HG03097 (cell line): ENCODE measurements around the gene SPC25.
"Not testable (repeated sequence)": the region's sequence is repeated elsewhere in the genome, so short reads cannot be mapped to it uniquely, and the experiment has no call there.

Experiments used
- ATAC-seq: cut with Tn5 transposase; IDR thresholded peaks from one replicate; pipeline ENCODE4 v1.9.1; 2021; ENCODE audit not compliant: unreplicated experiment, low FRiP score

SPC25 gene, protein sequence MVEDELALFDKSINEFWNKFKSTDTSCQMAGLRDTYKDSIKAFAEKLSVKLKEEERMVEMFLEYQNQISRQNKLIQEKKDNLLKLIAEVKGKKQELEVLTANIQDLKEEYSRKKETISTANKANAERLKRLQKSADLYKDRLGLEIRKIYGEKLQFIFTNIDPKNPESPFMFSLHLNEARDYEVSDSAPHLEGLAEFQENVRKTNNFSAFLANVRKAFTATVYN

GRCh38 chr2:168890006-168890782, at the start of gene SPC25:
Gene SPC25, minus strand, starts transcription at chr2:168890430. Its CDS starts 911 bp downstream, at chr2:168889519.
- peak; percentile 99 for ATAC-seq

- ATAC-seq = no peak
These were observed 49.7 kb upstream of the SPC25 start for GRCh38 chr2:168939918-168940317.

DNA sequence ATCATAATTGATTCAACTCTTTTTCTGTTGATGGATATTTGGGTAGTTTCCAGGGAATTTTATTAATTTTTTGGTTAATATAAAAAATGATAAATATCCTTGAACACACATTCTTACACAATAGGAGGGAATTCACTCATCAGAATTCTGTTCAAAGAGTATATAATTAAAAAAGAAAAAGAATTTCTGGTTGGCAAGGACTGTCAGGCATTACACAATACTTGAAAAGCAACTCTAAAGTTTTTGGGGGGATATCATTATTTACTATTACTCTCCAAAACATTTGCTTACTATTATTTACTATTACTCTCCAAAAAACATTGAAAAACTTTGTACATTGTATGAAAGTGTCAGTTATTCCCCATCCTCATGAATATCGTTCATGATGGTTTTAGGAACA, 48.8 kb upstream of the SPC25 start:
- no peak for ATAC-seq

DNA sequence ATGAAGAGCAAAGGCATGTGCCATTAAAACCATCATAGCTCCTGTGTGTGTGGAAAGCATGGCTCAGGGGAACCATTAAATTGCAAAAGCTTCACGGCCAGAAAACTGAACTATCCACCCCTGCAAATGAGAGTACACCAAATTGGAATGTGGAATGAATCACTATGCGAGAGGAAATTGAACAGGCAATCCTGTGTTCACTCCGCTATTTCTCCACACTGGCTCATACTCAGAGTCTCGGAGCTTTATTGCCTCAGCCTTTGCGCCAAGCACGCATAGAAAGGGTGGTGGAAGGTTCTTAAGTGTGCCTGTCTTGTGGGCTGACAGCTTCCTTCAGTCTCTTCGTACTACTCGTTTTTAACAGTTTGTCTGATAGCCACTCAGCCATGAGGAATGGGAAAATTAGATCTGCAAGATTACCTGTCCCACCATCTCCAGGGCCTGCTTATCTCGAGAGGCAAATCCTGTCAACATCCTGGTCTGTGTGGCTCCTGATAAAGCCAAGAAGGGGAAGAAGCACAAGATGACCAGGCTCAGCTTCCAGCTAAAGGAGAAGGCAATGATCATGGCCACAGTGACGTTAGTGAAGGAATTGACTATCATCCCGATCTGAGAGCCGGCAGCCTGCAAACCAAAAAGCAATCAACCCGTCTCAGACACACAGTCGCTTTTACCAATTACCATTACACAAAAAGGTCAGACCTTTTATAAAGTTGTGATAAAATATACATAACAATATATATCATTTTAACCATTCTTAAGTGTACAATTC, 45.8 kb upstream of the SPC25 start:
- ATAC-seq = no peak

DNA sequence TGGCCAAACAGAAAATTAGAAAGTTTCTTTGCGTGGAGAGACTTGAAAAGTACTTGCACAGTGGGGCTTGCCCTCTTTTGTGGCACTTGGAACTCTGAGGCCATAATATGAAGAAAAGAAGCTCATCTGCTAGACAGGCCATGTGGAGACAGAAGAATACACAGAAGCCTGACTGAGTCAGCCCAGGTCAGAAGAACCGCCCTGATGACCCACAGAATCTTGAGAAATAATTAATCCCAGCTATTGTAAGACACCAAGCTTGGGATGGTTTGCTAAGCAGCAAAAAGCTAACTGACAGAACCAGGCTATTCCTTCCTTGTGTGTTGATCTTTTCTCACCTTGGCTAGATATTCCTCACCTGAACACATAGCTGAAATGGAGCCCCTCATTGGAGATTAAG, 44.6 kb upstream of the SPC25 start:
- no peak for ATAC-seq

DNA sequence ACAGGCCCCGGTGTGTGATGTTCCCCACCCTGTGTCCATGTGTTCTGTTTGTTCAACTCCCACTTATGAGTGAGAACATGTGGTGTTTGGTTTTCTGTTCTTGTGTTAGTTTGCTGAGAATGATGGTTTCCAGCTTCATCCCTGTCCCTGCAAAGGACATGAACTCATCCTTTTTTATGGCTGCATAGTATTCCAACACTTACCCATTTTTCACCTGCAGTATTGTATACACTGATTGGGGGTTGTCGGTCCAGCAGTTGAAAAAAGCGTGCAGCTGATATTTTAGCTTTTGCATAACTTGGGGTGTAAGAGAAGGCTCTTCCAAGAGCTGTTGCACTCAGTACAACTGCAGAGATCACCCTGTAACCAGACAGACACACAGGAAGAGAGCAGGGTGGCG, 41.9 kb upstream of the SPC25 start:
- ATAC-seq = not testable (repeated sequence)

DNA sequence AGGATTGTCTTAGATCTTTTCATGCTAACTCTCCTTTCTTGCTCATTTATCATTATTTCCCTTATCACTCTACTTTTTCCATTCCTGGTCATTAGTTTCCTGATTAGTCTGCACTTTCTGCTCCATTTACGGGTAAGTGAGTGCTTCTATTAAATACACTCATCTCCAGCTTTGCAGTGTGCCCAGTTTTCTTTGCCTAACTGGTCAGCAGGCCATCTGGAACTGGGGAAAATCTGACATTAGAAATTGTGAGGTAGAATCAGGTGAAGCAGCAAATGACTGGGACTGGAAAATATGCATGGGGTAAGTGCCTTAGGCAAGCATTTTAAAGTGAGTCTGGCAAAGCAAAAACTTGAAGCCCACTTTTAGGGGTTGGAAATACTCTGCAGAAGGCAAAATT, 40.0 kb upstream of the SPC25 start:
- ATAC-seq = no peak

DNA sequence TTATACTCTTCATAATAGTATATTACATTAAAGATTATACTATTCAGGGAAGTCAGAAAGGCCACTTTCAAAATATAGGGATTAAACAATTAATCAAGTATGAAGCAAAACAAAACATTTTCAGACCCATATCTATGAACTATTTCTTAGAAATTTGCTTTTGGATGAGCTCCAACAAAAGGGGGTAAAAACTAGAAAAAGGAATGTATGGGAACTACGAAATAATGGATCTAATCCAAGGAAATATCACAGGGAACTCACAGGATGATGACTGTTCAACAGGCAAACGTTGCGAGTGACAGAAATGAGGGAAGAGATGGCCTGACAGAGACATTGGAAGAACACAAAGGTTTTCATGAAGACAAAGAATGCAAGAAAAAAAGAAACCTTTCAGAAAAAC, 38.8 kb upstream of the SPC25 start:
- no peak for ATAC-seq

- no peak for ATAC-seq
These were observed 38.0 kb upstream of the SPC25 start for GRCh38 chr2:168928113-168928831.

DNA sequence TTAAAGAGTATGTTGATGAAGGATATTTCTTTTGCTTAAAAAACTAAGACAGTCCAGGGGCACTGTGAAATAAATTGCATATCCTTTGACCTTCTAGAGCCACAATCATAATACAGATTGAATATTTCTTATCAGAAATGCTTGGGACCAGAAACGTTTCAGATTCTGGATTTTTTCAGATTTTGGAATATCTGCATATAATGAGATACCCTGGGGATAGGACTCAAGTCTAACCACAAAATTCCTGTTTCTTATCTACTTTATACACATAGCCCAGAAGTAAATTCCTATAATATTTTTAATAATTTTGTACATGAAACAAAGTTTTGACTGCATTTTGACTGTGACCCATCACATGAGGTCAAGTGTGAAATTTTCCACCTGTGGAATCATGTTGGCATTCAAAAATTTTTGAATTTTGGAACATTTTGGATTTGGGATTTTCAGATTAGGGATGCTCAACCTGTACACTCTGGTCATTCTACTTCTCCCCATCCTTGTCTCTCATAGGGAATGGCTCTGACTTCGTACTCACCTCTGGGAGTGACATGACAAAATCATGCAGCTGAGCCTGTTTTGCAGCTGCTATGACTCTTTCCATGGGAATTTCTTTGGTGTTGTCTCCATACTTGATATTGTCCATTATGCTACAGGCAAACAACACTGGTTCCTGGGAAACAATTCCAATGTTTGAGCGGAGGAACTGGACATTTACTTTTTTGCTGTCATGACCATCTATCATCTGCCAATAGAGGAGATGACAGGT, 36.6 kb upstream of the SPC25 start:
- ATAC-seq = no peak

DNA sequence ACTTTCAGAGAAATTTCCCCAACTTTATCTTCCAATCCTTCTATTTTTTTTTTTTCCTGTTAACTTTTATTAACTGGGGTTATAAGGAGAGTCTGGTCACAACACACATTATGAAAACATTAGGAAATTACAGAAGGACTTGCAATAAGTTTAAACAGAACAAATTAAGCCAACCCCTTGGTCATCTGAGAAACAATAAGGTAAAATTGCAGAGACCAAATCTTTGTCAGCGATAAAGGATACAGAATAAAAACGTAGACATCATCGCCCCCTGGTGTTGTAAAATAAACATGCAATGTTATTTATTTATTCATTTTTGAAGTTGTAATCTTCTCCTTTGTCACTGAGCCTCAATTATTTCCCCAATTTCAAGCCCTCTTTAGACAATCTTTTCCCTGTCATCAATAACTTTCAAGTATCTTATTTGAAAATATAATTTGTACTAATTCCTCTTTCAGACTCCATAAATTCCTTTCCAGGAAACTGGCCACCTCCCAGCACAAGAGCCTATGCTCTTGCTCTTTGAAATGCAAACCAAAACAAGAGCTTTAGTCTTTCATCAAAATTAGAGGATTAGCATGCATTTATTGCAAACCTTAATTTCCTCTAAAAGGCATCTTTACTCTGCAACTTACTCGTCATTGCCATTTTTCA, 30.4 kb upstream of the SPC25 start:
- ATAC-seq = no peak

GRCh38 chr2:168916331-168916675, 26.1 kb upstream of the SPC25 start:
- ATAC-seq = no peak

GRCh38 chr2:168915441-168916330, 25.5 kb upstream of the SPC25 start:
- ATAC-seq = no peak

DNA sequence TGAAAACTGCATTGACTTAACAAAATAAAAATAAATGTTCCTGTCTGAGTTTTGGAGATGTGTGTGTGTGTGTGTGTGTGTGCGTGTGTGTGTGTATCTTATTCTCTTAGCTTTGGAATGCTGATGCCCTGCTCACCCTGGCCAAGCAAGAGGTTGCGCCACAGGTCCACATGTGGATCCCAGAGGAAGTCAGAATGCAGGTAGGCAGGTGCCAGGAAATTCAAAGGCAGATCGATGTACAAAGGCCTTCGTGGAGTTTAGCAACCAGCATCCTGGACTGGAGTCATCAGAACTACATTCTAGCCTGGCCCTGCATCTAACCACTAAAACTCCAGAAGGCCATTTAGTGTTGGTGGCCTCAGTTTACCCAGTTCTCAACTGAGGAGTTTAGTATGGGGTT, 23.3 kb upstream of the SPC25 start:
- ATAC-seq = no peak

GRCh38 chr2:168912901-168913369, 22.7 kb upstream of the SPC25 start:
- no peak for ATAC-seq

DNA sequence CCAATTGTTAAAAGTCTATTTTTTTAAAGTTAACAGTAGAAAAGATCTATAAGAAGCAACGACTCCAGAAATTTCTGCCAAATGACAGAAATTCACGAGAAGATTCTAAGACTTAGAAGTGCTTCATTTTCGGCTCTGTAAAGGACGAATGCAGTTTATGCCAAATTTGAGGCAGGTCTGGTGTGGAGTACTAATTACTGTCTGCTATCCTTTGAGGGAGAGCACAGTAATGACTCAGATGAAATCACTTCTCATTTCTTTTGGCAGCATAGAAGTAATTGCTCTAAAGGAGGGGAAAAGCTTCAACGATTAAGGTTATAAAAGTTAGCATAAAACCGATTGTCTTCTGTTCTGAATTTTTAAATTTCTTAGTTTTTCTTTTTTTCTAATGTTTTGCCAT, 22.2 kb upstream of the SPC25 start:
- ATAC-seq = no peak

DNA sequence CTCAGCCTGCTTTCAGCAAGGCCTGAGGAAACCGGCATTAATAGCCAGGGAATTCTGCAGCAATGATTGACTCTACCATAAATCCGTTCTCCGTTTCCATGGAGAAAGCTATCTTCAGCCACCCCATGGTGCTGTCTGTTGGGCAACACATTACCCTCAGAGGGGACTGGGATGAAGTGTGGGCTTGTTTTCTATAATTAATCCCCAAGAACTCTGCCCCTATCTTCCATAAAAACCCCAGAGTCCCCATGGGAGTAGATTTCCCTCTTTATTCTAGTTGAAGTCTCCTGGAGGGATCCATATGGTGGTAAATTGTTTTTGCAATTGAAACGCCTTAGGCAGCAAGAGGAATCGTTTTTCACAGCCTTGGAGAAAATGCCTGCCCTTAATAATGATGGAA, 20.1 kb upstream of the SPC25 start:
- no peak for ATAC-seq

DNA sequence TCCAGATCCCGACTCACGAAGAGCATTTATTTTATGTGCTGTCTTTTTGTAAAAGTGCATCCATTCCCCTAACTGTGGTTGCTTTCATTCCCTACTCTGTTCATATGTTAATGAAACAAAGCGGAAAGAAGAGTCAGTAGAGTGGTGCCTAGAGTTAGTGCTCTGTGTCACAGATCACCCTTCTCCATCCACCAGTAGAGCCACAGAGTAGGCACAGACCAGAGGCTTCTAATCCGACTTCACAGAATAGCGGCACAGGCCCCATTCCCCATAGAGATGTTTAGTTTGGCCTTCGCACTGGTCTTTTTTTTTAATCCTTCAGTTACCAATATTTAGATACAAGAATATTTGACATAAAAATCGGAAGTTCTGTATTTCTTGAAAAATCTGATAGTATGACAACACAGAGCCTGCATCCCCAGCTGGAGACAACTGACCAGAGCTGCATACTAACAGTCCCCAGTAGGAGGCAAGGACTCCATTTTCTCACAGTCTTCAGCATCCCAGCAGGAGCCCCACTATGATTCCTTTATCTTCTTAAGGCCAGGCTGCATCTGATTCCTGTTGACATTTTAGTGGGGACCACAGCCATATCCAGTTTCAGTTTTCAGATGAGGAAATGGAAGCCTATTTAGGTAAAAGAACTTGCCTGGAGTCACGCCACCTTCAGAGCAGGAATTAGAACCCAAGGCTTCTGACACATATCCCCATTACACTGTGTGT, 17.9 kb upstream of the SPC25 start:
- ATAC-seq = no peak
